Breast epithelium (tissue), 3 donors: Measurements from ENCODE around the gene FDX2.

Experiments
- POLR2A ChIP-seq: fragments of 450-650 bp; IDR thresholded peaks from one replicate; pipeline ENCODE4 v1.6.1; 2016; ENCODE audit warnings: antibody characterized with exemption, mild to moderate bottlenecking, moderate library complexity
- TF ChIP-seq, protein P1 (sequence below), 3 donors: fragments of 450-650 bp; IDR thresholded peaks; one replicate each; pipeline ENCODE4 v1.5.1; 2016 to 2017; ENCODE audit warnings: antibody characterized with exemption in 3 of 3, mild to moderate bottlenecking in 3 of 3, moderate library complexity in 3 of 3

DNA sequence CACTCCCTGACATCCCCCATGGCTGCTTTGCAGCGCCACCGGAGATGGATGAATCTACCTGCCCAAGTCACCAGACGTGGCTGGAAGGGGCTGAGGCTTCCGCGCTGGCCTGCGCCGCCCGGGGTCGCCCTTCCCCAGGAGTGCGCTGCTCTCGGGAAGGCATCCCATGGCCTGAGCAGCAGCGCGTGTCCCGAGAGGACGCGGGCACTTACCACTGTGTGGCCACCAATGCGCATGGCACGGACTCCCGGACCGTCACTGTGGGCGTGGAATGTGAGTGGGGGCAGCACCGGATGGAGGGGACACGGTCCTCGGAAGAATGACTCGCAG, 21.5 kb downstream of the FDX2 start:
- no peak for TF ChIP-seq POLR2A
- TF ChIP-seq, protein P1, sequence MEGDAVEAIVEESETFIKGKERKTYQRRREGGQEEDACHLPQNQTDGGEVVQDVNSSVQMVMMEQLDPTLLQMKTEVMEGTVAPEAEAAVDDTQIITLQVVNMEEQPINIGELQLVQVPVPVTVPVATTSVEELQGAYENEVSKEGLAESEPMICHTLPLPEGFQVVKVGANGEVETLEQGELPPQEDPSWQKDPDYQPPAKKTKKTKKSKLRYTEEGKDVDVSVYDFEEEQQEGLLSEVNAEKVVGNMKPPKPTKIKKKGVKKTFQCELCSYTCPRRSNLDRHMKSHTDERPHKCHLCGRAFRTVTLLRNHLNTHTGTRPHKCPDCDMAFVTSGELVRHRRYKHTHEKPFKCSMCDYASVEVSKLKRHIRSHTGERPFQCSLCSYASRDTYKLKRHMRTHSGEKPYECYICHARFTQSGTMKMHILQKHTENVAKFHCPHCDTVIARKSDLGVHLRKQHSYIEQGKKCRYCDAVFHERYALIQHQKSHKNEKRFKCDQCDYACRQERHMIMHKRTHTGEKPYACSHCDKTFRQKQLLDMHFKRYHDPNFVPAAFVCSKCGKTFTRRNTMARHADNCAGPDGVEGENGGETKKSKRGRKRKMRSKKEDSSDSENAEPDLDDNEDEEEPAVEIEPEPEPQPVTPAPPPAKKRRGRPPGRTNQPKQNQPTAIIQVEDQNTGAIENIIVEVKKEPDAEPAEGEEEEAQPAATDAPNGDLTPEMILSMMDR (IDR thresholded peaks at IDR 0.05) = no peak
